GM12892 (cell line): ENCODE measurements around the gene ARL6IP1.
A peak's percentile ranks its signal among the peaks of the same experiment; 100 is the strongest.

Source experiments
- POLR2A ChIP-seq: IDR thresholded peaks from 2 replicates; pipeline ENCODE4 v1.6.1; 2011; ENCODE audit warnings: low read depth, low read length, control low read depth
- POLR2AphosphoS5 ChIP-seq: IDR thresholded peaks from 2 replicates; pipeline ENCODE4 v1.6.1; 2011; ENCODE audit warnings: low read depth, low read length, control low read depth

- TF ChIP-seq POLR2AphosphoS5 (peak; percentile 41; the same call in 1 of the 2 replicates), POLR2A (no peak; the same call in 1 of the 2 replicates)
Observed at GRCh38 chr16:18782697-18783429, 18.5 kb downstream of the ARL6IP1 start.
